K562 (cell line): ENCODE data around the gene SLAIN1. TPM values are rescaled to one million over a fixed set of nuclear protein-coding genes. Genes with fewer than 3 reads are reported as not detected.

Source experiments
- ATAC-seq: fragments of 200-7000 bp; cut with Tn5 transposase; 3 replicates; pipeline ENCODE4 v1.9.1; 2020; ENCODE audit warnings: moderate library complexity
- BruUV-seq: library from RNA; stranded (reverse); fragments of 400-500 nt; replicated peaks from 2 replicates; lab custom pipeline; 2021; lab: Mats Ljungman, UMichigan
- CTCF ChIA-PET: fragments of 300-600 bp; formaldehyde crosslinking; extraction: SDS; loops from one replicate; lab custom pipeline; 2021; ENCODE audit warnings: low intra/inter-chr PET ratio; lab: Yijun Ruan, JAX
- POLR2A ChIA-PET: fragments of 300-600, 350-650 bp; sonication (Branson Sonifier 250); formaldehyde crosslinking; extraction: SDS; loops from one replicate; lab custom pipeline; 2021; ENCODE audit warnings: antibody characterized with exemption, inconsistent platforms; lab: Yijun Ruan, JAX
- DNase-seq, 4 experiments: peaks; one replicate each; pipeline versions ENCODE4 v3.0.0 to v3.0.0-alpha.2; 2011 to 2018; ENCODE audit warnings: low spot score in 3 of 4, mixed read lengths in 3 of 4; ENCODE audit errors: extremely low read depth in 1 of 4
- FAIRE-seq: peaks from 2 replicates; lab custom pipeline; 2011; peaks lifted over from hg19 to GRCh38; lab: Jason Lieb, UNC
- H2AFZ ChIP-seq: 2 replicates; pipeline ENCODE4 v1.6.0; 2011; ENCODE audit warnings: low read depth, low read length, control low read depth, inconsistent platforms
- H3K27ac ChIP-seq: fragments of 200-600 bp; 3 replicates; pipeline ENCODE4 v1.8.0; 2011; ENCODE audit warnings: low read depth, mild to moderate bottlenecking, control low read depth, inconsistent platforms, low read length, moderate library complexity, mixed read lengths; ENCODE audit errors: extremely low read depth
- H3K27me3 ChIP-seq, 2 experiments: fragments of 300-600 bp in 1 of 2; 2 replicates in 1 of 2; 3 replicates in 1 of 2; pipeline versions ENCODE4 v1.6.0 to v1.8.0; 2011; ENCODE audit warnings: inconsistent platforms in 2 of 2, low read length in 2 of 2, mild to moderate bottlenecking in 1 of 2, mixed read lengths in 1 of 2, moderate library complexity in 1 of 2; ENCODE audit not compliant: control insufficient read depth in 2 of 2, insufficient read depth in 2 of 2
- H3K36me3 ChIP-seq: fragments of 300-600 bp; 3 replicates; pipeline ENCODE4 v1.8.0; 2011; ENCODE audit warnings: mild to moderate bottlenecking, low read length, inconsistent platforms; ENCODE audit not compliant: control insufficient read depth, insufficient read depth
- H3K4me1 ChIP-seq, 2 experiments: fragments of 200-600 bp in 1 of 2; replicated peaks in 1 of 2; 2 replicates in 1 of 2; 3 replicates in 1 of 2; pipeline versions ENCODE4 v1.5.1 to v1.8.0; 2011; ENCODE audit warnings: inconsistent platforms in 2 of 2, low read length in 2 of 2, mild to moderate bottlenecking in 1 of 2, mixed read lengths in 1 of 2, moderate library complexity in 1 of 2; ENCODE audit not compliant: control insufficient read depth in 2 of 2, insufficient read depth in 2 of 2
- H3K4me2 ChIP-seq: 2 replicates; pipeline ENCODE4 v1.6.1; 2011; ENCODE audit warnings: low read length, control low read depth, inconsistent platforms, mixed read lengths; ENCODE audit not compliant: insufficient read depth
- H3K4me3 ChIP-seq: fragments of 200-600 bp; sonication (generic), shearing (Covaris generic); 2 replicates; pipeline ENCODE4 v1.5.1; 2016; ENCODE audit warnings: control low read depth, inconsistent platforms
- H3K79me2 ChIP-seq: fragments of 200-600 bp; 3 replicates; pipeline ENCODE4 v1.8.0; 2011; ENCODE audit warnings: low read length, inconsistent platforms; ENCODE audit not compliant: control insufficient read depth, insufficient read depth
- H3K9ac ChIP-seq, 2 experiments: 2 replicates each; pipeline versions ENCODE4 v1.6.0 to v1.6.1; 2011; ENCODE audit warnings: low read depth in 2 of 2, low read length in 2 of 2, control low read depth in 1 of 2, inconsistent platforms in 1 of 2, mild to moderate bottlenecking in 1 of 2, mixed read lengths in 1 of 2; ENCODE audit not compliant: insufficient read depth in 1 of 2
- H3K9me1 ChIP-seq: one replicate; pipeline ENCODE4 v1.6.0; 2011; ENCODE audit warnings: inconsistent platforms, mild to moderate bottlenecking, low read length, moderate library complexity; ENCODE audit not compliant: control insufficient read depth, insufficient read depth
- H3K9me3 ChIP-seq: replicated peaks from 2 replicates; pipeline ENCODE4 v1.5.1; 2011; ENCODE audit warnings: low read depth, low read length, inconsistent platforms; ENCODE audit not compliant: control insufficient read depth, insufficient read depth
- H4K20me1 ChIP-seq: replicated peaks from 2 replicates; pipeline ENCODE4 v1.6.1; 2011; ENCODE audit warnings: low read length, inconsistent platforms, mixed read lengths; ENCODE audit not compliant: control insufficient read depth, insufficient read depth
- KDM1A ChIP-seq, 2 experiments: fragments of 450-650 bp; IDR thresholded peaks; 2 replicates each; pipeline ENCODE4 v1.6.1; 2016; ENCODE audit warnings: mild to moderate bottlenecking in 2 of 2
- WGBS: fragments of 100-300 bp; shearing (Covaris generic); methylation state at CpG from one replicate; pipeline ENCODE4 v1.1.6; 2016; ENCODE audit warnings: low coverage, mixed read lengths; ENCODE audit not compliant: insufficient coverage; ENCODE audit errors: missing lambda C conversion rate; 5-methylcytosine and 5-hydroxymethylcytosine counted together
- in situ Hi-C: fragments of 300-500 bp; cut with MboI; formaldehyde crosslinking; loops from 4 replicates; pipeline ENCODE4 v1.15.0; 2018; ENCODE audit warnings: inconsistent platforms, mixed read lengths
- intact Hi-C: fragments of 100-400 bp; cut with micrococcal nuclease; formaldehyde crosslinking; loops from 2 replicates; pipeline ENCODE4 v1.14.2; 2022
- polyA plus RNA-seq, 8 experiments: library from polyadenylated mRNA; depleted of rRNA in 4 of 8; stranded (reverse) in 5 of 8; unstranded in 3 of 8; fragments of >200 nt; fragmentation: Nextera tagmentation in 2 of 8; fragmentation: Illumina TruSeq in 1 of 8; extraction: Ambion mirVana in 2 of 8; extraction: Trizol in 1 of 8; gene quantifications; 2 replicates each; pipeline versions ENCODE4 v1.2.1 to v1.2.3, GENCODE V29; 2011 to 2014; ENCODE audit warnings: inconsistent platforms in 1 of 8, missing spikeins in 1 of 8
- total RNA-seq, 7 experiments: library from RNA; depleted of rRNA in 6 of 7; stranded (reverse); fragments of >200 nt in 6 of 7; fragmentation: Illumina TruSeq in 2 of 7; extraction: Trizol in 2 of 7; gene quantifications; 2 replicates each; pipeline versions ENCODE4 v1.2.1 to v1.2.3, GENCODE V29; 2011 to 2021; ENCODE audit warnings: low replicate concordance in 1 of 7
- TF ChIP-seq, protein P1 (sequence below): fragments of 250-450 bp; sonication (Bioruptor Pico); IDR thresholded peaks from 2 replicates; pipeline ENCODE4 v1.8.0; 2021; ENCODE audit warnings: borderline replicate concordance, mild to moderate bottlenecking, moderate library complexity; ENCODE audit not compliant: poor library complexity, severe bottlenecking
- TF ChIP-seq, protein P2 (sequence below), 2 experiments: fragments of 450-650 bp; IDR thresholded peaks; 2 replicates each; pipeline ENCODE4 v1.6.1; 2016; ENCODE audit warnings: mild to moderate bottlenecking in 2 of 2, borderline replicate concordance in 1 of 2, low read depth in 1 of 2, moderate library complexity in 1 of 2

SLAIN1 gene
- total and polyA plus RNA-seq, 9 of the 15 experiments (the other 6 are each of a cell fraction or from before 2014, with no cell fraction given) = 0.07 to 0.40 (median 0.10) TPM; not detected in 3

- Histone ChIP-seq H3K79me2 (no peaks in the 10 kb centered on the region), H3K36me3 (no peaks in the 10 kb centered on the region), H3K9ac (no peak overlapping the region), H3K4me1 (peaks cover 0 to 13% of the 10 kb centered on the region in 2 experiments; a peak in 2 of 5 replicates), H3K27me3 (no peaks in the 10 kb centered on the region), H3K9me1 (no peaks in the 10 kb centered on the region), H4K20me1 (no peaks in the 10 kb centered on the region), H3K27ac (no peak overlapping the region), H2AFZ (no peak overlapping the region), H3K9me3 (no peaks in the 10 kb centered on the region), H3K4me3 (no peak overlapping the region), H3K4me2 (no peak overlapping the region)
- DNase-seq = no peak
- ATAC-seq = no peak
- BruUV-seq = no TSS peak
- FAIRE-seq = no peak
- CTCF ChIA-PET = no interaction called here
- WGBS = 0% methylated on average over 2 of the region's 2 CpGs
- in situ Hi-C loops (no loop called here), intact Hi-C loops (no loop called here)
- POLR2A ChIA-PET = interaction anchor here (0.6 kb wide), 1 partner anchor 450 kb away, joined by 3 read pairs; no protein-coding TSS in a partner anchor
- TF ChIP-seq, protein P1, sequence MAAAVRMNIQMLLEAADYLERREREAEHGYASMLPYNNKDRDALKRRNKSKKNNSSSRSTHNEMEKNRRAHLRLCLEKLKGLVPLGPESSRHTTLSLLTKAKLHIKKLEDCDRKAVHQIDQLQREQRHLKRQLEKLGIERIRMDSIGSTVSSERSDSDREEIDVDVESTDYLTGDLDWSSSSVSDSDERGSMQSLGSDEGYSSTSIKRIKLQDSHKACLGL = no peak
- TF ChIP-seq, protein P2, sequence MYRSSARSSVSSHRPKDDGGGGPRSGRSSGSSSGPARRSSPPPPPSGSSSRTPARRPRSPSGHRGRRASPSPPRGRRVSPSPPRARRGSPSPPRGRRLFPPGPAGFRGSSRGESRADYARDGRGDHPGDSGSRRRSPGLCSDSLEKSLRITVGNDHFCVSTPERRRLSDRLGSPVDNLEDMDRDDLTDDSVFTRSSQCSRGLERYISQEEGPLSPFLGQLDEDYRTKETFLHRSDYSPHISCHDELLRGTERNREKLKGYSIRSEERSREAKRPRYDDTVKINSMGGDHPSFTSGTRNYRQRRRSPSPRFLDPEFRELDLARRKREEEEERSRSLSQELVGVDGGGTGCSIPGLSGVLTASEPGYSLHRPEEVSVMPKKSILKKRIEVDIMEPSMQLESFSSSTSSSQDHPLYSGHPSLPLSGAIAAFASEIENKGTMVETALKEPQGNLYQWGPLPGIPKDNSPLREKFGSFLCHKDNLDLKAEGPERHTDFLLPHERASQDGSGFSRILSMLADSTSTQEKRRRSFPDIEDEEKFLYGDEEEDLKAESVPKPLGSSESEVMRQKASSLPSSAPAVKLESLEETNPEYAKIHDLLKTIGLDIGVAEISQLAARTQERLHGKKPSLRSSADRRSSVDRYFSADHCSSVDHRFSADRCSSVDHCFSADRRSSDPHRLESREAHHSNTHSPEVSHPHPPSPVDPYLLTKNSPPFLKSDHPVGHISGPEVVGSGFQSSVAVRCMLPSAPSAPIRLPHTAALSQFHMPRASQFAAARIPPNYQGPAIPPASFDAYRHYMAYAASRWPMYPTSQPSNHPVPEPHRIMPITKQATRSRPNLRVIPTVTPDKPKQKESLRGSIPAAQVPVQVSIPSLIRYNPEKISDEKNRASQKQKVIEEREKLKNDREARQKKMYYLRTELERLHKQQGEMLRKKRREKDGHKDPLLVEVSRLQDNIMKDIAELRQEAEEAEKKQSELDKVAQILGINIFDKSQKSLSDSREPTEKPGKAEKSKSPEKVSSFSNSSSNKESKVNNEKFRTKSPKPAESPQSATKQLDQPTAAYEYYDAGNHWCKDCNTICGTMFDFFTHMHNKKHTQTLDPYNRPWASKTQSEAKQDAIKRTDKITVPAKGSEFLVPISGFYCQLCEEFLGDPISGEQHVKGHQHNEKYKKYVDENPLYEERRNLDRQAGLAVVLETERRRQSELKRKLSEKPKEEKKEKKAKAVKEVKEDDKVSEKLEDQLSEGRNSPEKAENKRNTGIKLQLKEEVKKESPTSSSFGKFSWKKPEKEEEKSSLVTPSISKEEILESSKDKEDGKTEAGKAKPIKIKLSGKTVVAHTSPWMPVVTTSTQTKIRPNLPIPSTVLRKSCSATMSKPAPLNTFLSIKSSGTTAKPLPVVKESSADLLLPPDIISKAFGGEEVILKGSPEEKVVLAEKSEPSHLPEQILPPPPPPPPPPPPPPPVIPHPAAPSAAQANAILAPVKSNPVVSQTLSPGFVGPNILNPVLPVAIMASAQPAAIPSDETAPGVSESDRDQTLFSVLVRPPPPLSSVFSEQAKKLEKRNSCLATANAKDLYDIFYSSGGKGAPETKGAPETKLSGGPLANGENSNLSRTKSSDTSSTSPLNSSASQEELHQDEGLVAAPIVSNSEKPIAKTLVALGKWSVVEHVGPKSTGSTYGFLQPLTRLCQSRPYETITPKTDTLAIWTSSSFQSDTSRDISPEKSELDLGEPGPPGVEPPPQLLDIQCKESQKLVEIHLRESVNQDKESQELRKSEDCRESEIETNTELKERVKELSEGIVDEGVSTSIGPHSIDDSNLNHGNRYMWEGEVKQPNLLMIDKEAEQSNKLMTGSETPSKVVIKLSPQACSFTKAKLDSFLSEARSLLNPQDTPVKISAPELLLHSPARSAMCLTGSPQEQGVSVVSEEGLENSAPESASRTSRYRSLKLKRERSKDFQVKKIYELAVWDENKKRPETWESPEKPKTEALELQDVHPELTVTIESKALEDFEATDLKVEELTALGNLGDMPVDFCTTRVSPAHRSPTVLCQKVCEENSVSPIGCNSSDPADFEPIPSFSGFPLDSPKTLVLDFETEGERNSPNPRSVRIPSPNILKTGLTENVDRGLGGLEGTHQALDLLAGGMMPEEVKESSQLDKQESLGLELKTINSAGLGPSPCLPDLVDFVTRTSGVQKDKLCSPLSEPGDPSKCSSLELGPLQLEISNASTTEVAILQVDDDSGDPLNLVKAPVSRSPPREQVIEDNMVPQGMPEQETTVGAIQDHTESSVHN (IDR thresholded peaks at IDR 0.05; ENCODE audit: borderline replicate concordance in 1 of 2, low read depth in 1 of 2) = no peak
- TF ChIP-seq KDM1A (IDR thresholded peaks at IDR 0.05) = no peak
Measured at GRCh38 chr13:77693449-77693940, 4.0 kb upstream of the SLAIN1 start.
